HepG2 (cell line): ENCODE measurements around the gene NPPC. TPM values are rescaled to one million over a fixed set of nuclear protein-coding genes. Genes with fewer than 3 reads are reported as not detected.
A peak's percentile ranks its signal among the peaks of the same experiment; 100 is the strongest.

Experiments
- ASH2L ChIP-seq: fragments of 300-600, 200-600 bp; sonication (generic); IDR thresholded peaks from 2 replicates; pipeline ENCODE4 v1.7.0; 2017; ENCODE audit warnings: low read depth, mild to moderate bottlenecking, moderate library complexity, mixed read lengths, low read length; ENCODE audit not compliant: insufficient read length
- MAFG ChIP-seq: sonication (generic); formaldehyde crosslinking; IDR thresholded peaks from 2 replicates; pipeline ENCODE4 v1.5.1; 2020; ENCODE audit warnings: mild to moderate bottlenecking, missing genetic modification reagents
- NFKB2 ChIP-seq: sonication (generic); formaldehyde crosslinking; IDR thresholded peaks from 2 replicates; pipeline ENCODE4 v1.4.0; 2020; ENCODE audit warnings: missing genetic modification reagents, borderline replicate concordance
- SP140L ChIP-seq: sonication (generic); formaldehyde crosslinking; IDR thresholded peaks from 2 replicates; pipeline ENCODE4 v1.4.0; 2020; ENCODE audit warnings: missing genetic modification reagents, borderline replicate concordance
- SPEN ChIP-seq: sonication (generic); formaldehyde crosslinking; IDR thresholded peaks from 2 replicates; pipeline ENCODE4 v1.5.1; 2020; ENCODE audit warnings: low read depth, mild to moderate bottlenecking, missing genetic modification reagents
- TCF12 ChIP-seq, 2 experiments: fragments of 450-650 bp in 1 of 2; sonication (generic) in 1 of 2; formaldehyde crosslinking in 1 of 2; IDR thresholded peaks; 2 replicates each; pipeline versions ENCODE4 v1.6.1 to v1.8.0; 2017 to 2022; ENCODE audit warnings: antibody characterized with exemption in 1 of 2, mild to moderate bottlenecking in 1 of 2, missing genetic modification reagents in 1 of 2, moderate library complexity in 1 of 2
- ZNF205 ChIP-seq: IDR thresholded peaks from 2 replicates; pipeline ENCODE4 v1.6.1; 2018; ENCODE audit warnings: missing biosample characterization, missing genetic modification reagents
- ZNF530 ChIP-seq: sonication (generic); formaldehyde crosslinking; IDR thresholded peaks from 2 replicates; pipeline ENCODE4 v1.5.0; 2020; ENCODE audit warnings: low read depth, mild to moderate bottlenecking, missing genetic modification reagents
- ZNF598 ChIP-seq: sonication (generic); formaldehyde crosslinking; IDR thresholded peaks from 2 replicates; pipeline ENCODE4 v1.5.1; 2020; ENCODE audit warnings: mild to moderate bottlenecking, missing genetic modification reagents, borderline replicate concordance
- ZNF747 ChIP-seq: sonication (generic); formaldehyde crosslinking; IDR thresholded peaks from 2 replicates; pipeline ENCODE4 v1.8.1; 2023; ENCODE audit warnings: missing genetic modification reagents, mild to moderate bottlenecking, borderline replicate concordance
- polyA plus RNA-seq, 8 experiments: library from polyadenylated mRNA; depleted of rRNA in 3 of 8; stranded (reverse) in 7 of 8; unstranded in 1 of 8; fragments of >200 nt; fragmentation: Illumina TruSeq in 4 of 8; extraction: Trizol in 4 of 8; gene quantifications; 2 replicates each; pipeline versions ENCODE4 v1.2.1 to v1.2.3, GENCODE V29; 2011 to 2016; ENCODE audit warnings: low read depth in 4 of 8, missing spikeins in 1 of 8, mixed read lengths in 1 of 8; ENCODE audit not compliant: insufficient read depth in 1 of 8
- total RNA-seq, 5 experiments: library from RNA; depleted of rRNA; stranded (reverse); fragments of >200 nt; fragmentation: Illumina TruSeq; extraction: Trizol; gene quantifications; 2 replicates each; pipeline ENCODE4 v1.2.3, GENCODE V29; 2016; ENCODE audit warnings: low read depth in 1 of 5
- TF ChIP-seq, protein P1 (sequence below): IDR thresholded peaks from 2 replicates; pipeline ENCODE4 v1.6.1; 2016; ENCODE audit warnings: low read depth, missing genetic modification reagents, missing compliant biosample characterization
- TF ChIP-seq, protein P2 (sequence below): sonication (generic); formaldehyde crosslinking; IDR thresholded peaks from 2 replicates; pipeline ENCODE4 v1.5.0; 2020; ENCODE audit warnings: missing genetic modification reagents
- TF ChIP-seq, protein P3 (sequence below): sonication (generic); formaldehyde crosslinking; IDR thresholded peaks from 2 replicates; pipeline ENCODE4 v1.4.0; 2020; ENCODE audit warnings: missing genetic modification reagents
- TF ChIP-seq, protein P4 (sequence below): sonication (generic); formaldehyde crosslinking; IDR thresholded peaks from 2 replicates; pipeline ENCODE4 v1.4.0; 2020; ENCODE audit warnings: missing genetic modification reagents

The NPPC gene
- total and polyA plus RNA-seq, 2 of the 13 experiments (the other 11 are each of a cell fraction or from before 2014, with no cell fraction given): 0.11 TPM; not detected in 1

DNA sequence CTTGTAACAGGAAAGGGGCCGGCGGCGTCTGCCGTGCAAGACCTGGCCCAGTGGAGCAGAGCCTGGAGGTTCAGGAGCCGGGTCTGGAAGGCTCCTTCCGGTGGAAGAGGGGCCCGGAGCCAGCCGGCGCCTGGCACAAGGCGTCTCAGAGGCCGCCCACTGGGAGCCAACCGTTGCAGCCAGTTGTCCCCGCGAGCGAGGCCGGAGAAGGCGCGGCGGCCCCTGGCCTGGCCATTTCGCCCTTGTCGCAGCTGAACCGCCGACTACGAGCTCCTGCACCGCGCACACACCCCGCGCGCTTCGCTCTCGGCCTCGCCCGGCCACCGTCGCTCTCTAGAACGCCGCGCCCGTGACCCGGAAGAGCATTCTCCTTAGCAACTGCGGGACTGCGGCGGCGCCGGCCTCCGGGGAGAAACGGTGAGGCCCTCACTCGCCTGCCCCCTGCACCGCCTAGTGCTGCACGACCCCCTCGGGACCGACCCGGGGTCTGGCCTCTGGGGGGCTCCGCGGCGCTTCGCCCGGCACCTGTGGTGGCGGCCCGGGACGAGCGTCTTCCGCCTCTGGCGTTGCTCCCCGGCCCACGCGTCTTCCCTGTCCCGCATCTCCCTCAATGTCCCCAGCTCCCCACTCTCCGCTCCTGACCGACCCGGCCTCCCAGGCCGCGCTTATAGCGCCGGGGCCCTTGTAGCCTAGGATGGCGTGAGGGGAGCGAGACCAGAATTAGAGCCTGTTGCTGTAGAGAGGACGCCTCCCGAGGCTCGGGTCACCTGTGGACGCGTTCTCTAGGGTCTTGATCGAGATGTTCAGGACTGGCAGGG lies 35.4 kb upstream of the NPPC start, which contains the start of gene DIS3L2 (continued):
- TF ChIP-seq SP140L (CRISPR knock-in tag): 0 out of 2 replicates have a peak, but pooled peaks have one; percentile 12
- TF ChIP-seq, protein P1, sequence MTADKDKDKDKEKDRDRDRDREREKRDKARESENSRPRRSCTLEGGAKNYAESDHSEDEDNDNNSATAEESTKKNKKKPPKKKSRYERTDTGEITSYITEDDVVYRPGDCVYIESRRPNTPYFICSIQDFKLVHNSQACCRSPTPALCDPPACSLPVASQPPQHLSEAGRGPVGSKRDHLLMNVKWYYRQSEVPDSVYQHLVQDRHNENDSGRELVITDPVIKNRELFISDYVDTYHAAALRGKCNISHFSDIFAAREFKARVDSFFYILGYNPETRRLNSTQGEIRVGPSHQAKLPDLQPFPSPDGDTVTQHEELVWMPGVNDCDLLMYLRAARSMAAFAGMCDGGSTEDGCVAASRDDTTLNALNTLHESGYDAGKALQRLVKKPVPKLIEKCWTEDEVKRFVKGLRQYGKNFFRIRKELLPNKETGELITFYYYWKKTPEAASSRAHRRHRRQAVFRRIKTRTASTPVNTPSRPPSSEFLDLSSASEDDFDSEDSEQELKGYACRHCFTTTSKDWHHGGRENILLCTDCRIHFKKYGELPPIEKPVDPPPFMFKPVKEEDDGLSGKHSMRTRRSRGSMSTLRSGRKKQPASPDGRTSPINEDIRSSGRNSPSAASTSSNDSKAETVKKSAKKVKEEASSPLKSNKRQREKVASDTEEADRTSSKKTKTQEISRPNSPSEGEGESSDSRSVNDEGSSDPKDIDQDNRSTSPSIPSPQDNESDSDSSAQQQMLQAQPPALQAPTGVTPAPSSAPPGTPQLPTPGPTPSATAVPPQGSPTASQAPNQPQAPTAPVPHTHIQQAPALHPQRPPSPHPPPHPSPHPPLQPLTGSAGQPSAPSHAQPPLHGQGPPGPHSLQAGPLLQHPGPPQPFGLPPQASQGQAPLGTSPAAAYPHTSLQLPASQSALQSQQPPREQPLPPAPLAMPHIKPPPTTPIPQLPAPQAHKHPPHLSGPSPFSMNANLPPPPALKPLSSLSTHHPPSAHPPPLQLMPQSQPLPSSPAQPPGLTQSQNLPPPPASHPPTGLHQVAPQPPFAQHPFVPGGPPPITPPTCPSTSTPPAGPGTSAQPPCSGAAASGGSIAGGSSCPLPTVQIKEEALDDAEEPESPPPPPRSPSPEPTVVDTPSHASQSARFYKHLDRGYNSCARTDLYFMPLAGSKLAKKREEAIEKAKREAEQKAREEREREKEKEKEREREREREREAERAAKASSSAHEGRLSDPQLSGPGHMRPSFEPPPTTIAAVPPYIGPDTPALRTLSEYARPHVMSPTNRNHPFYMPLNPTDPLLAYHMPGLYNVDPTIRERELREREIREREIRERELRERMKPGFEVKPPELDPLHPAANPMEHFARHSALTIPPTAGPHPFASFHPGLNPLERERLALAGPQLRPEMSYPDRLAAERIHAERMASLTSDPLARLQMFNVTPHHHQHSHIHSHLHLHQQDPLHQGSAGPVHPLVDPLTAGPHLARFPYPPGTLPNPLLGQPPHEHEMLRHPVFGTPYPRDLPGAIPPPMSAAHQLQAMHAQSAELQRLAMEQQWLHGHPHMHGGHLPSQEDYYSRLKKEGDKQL (CRISPR knock-in tag): no peak; the same call in 1 of the 2 replicates
- peak; percentile 75; the same call in 1 of the 2 replicates for TF ChIP-seq ZNF598 (CRISPR knock-in tag)
- no peak for TF ChIP-seq MAFG (CRISPR knock-in tag)
- TF ChIP-seq, protein P2, sequence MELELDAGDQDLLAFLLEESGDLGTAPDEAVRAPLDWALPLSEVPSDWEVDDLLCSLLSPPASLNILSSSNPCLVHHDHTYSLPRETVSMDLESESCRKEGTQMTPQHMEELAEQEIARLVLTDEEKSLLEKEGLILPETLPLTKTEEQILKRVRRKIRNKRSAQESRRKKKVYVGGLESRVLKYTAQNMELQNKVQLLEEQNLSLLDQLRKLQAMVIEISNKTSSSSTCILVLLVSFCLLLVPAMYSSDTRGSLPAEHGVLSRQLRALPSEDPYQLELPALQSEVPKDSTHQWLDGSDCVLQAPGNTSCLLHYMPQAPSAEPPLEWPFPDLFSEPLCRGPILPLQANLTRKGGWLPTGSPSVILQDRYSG (CRISPR knock-in tag): peak; percentile 97
- peak; percentile 62 for TF ChIP-seq ZNF205 (CRISPR knock-in tag)
- TF ChIP-seq NFKB2: peak; percentile 90
- peak; percentile 77; the same call in 1 of the 2 replicates for TF ChIP-seq ZNF530 (CRISPR knock-in tag)
- TF ChIP-seq, protein P3, sequence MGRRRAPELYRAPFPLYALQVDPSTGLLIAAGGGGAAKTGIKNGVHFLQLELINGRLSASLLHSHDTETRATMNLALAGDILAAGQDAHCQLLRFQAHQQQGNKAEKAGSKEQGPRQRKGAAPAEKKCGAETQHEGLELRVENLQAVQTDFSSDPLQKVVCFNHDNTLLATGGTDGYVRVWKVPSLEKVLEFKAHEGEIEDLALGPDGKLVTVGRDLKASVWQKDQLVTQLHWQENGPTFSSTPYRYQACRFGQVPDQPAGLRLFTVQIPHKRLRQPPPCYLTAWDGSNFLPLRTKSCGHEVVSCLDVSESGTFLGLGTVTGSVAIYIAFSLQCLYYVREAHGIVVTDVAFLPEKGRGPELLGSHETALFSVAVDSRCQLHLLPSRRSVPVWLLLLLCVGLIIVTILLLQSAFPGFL (CRISPR knock-in tag): peak; percentile 49; the same call in 1 of the 2 replicates
- TF ChIP-seq ASH2L: peak; percentile 99
- TF ChIP-seq TCF12 (IDR thresholded peaks at IDR 0.05): no peak
- peak; percentile 83; the same call in 1 of the 2 replicates for TF ChIP-seq TCF12 (CRISPR knock-in tag; IDR thresholded peaks at IDR 0.05)
- TF ChIP-seq ZNF747 (CRISPR knock-in tag): peak; percentile 91
- TF ChIP-seq, protein P4, sequence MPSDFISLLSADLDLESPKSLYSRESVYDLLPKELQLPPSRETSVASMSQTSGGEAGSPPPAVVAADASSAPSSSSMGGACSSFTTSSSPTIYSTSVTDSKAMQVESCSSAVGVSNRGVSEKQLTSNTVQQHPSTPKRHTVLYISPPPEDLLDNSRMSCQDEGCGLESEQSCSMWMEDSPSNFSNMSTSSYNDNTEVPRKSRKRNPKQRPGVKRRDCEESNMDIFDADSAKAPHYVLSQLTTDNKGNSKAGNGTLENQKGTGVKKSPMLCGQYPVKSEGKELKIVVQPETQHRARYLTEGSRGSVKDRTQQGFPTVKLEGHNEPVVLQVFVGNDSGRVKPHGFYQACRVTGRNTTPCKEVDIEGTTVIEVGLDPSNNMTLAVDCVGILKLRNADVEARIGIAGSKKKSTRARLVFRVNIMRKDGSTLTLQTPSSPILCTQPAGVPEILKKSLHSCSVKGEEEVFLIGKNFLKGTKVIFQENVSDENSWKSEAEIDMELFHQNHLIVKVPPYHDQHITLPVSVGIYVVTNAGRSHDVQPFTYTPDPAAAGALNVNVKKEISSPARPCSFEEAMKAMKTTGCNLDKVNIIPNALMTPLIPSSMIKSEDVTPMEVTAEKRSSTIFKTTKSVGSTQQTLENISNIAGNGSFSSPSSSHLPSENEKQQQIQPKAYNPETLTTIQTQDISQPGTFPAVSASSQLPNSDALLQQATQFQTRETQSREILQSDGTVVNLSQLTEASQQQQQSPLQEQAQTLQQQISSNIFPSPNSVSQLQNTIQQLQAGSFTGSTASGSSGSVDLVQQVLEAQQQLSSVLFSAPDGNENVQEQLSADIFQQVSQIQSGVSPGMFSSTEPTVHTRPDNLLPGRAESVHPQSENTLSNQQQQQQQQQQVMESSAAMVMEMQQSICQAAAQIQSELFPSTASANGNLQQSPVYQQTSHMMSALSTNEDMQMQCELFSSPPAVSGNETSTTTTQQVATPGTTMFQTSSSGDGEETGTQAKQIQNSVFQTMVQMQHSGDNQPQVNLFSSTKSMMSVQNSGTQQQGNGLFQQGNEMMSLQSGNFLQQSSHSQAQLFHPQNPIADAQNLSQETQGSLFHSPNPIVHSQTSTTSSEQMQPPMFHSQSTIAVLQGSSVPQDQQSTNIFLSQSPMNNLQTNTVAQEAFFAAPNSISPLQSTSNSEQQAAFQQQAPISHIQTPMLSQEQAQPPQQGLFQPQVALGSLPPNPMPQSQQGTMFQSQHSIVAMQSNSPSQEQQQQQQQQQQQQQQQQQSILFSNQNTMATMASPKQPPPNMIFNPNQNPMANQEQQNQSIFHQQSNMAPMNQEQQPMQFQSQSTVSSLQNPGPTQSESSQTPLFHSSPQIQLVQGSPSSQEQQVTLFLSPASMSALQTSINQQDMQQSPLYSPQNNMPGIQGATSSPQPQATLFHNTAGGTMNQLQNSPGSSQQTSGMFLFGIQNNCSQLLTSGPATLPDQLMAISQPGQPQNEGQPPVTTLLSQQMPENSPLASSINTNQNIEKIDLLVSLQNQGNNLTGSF (CRISPR knock-in tag): peak; percentile 87
- TF ChIP-seq SPEN (CRISPR knock-in tag): peak; percentile 96
